Erythroblast (primary cell): ENCODE results near the gene TRPM5.

Experiments
- GATA1 ChIP-seq: IDR thresholded peaks from 2 replicates; pipeline ENCODE4 v1.6.1; 2011; ENCODE audit warnings: low read depth, mild to moderate bottlenecking, control low read depth, low read length, moderate library complexity
- POLR2A ChIP-seq: IDR thresholded peaks from 2 replicates; pipeline ENCODE4 v1.6.1; 2011; ENCODE audit warnings: mild to moderate bottlenecking, low read length

DNA sequence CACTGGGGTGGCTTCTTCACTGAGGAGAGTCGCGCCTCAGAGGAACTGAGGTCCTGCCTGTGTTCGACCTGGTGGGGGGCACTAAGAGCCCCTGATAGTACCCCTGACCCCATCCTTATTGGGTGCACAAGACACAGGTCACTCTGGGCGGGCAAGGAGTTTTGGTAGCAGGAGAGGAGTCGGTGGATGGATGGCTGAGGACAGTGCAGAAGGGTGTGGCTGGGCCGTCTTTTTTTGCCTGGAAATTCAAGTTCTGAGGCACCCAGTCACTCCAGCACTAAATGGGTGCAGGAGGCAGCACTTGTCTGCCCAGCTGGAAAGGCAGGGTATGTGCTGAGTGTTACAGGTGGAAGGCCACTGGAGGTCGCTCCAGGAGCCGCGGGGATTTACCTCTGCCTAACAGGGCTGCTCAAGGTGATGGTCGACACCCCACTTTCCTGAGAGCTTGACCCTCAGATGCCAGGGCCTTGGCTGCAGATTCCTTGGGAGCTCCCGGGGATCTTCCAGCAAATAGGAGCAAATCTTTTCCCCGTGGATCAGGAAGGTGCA, 42.8 kb downstream of the TRPM5 start:
- no peak for TF ChIP-seq POLR2A
- TF ChIP-seq GATA1 = no peak
